ENCODE data around the gene AARS2.

DNA sequence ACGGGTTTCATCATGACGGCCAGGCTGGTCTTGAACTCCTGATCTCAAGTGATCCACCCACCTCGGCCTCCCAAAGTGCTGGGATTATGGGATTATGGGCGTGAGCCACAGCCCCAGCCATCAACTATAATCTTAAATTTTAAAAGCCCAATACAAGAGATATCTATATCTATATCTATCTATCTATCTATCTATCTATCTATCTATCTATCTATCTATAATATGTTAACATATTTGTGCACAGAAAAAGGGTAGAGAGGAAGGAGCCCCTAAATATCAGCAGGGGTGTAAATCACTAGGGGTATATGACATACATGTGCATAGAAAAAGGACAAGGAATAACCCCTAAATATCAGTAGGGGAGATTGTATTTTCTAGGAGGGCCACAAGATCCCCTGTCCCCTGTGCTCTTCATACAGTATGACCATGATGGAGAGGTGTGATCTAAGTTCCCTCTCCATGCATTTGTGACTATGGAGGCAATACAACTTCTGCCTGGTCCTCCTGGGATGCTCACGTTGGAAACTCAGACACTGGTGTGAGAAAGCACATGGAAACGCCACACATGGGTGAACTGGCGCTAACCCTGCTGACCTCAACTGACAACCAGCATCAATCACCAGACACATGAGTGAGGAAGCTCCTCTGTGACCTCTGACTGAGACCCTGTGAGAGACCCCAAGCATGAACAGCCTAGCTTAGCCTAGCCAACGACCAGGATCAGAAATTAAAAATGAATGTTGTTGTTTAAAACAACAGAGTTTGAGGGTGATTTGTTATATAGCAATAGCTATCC, 28.1 kb upstream of the AARS2 start:
- TF ChIP-seq POLR2A (IDR thresholded peaks at IDR 0.05; ENCODE audit: low read depth, low read length) (no peak), POLR2AphosphoS5 (IDR thresholded peaks at IDR 0.05; ENCODE audit: low read depth, low read length) (no peak), TAF1 (IDR thresholded peaks at IDR 0.05; ENCODE audit: low read depth, low read length) (no peak), SPI1 (IDR thresholded peaks at IDR 0.05; ENCODE audit: low read depth, low read length) (no peak)

All from GM12891 (cell line).